22Rv1 (cell line): ENCODE results near the gene SIL1.

ENCODE experiments used
- ZFX ChIP-seq: fragments of 450-650 bp; IDR thresholded peaks from 2 replicates; pipeline ENCODE4 v1.6.1; 2017; ENCODE audit warnings: antibody characterized with exemption, borderline replicate concordance
- TF ChIP-seq, protein P1 (sequence below): fragments of 450-650 bp; IDR thresholded peaks from 2 replicates; pipeline ENCODE4 v1.5.1; 2017; ENCODE audit warnings: mild to moderate bottlenecking

DNA sequence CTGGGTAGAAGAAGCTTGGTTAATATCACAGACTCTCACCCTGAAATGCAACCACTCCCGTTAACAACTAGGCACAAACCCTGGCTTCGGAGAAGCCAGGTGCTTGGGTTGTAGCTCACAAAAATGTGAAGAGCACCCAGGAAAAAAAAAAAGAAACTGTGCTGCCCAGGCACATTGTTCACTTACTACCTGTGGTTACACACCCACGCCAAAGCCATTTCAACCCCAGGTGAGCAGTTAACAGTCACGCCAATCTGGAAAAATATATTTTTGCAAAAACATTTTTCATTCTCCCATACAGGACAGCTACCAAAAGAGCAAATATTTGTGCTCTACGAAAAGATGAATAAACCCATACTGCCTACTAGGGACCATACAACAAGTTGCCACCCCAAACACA, 49.2 kb downstream of the SIL1 start:
- TF ChIP-seq, protein P1, sequence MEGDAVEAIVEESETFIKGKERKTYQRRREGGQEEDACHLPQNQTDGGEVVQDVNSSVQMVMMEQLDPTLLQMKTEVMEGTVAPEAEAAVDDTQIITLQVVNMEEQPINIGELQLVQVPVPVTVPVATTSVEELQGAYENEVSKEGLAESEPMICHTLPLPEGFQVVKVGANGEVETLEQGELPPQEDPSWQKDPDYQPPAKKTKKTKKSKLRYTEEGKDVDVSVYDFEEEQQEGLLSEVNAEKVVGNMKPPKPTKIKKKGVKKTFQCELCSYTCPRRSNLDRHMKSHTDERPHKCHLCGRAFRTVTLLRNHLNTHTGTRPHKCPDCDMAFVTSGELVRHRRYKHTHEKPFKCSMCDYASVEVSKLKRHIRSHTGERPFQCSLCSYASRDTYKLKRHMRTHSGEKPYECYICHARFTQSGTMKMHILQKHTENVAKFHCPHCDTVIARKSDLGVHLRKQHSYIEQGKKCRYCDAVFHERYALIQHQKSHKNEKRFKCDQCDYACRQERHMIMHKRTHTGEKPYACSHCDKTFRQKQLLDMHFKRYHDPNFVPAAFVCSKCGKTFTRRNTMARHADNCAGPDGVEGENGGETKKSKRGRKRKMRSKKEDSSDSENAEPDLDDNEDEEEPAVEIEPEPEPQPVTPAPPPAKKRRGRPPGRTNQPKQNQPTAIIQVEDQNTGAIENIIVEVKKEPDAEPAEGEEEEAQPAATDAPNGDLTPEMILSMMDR = no peak
- no peak for TF ChIP-seq ZFX
